ELF-1 (cell line): ENCODE results near the gene KCNG1.
"Not testable (repeated sequence)": the region's sequence is repeated elsewhere in the genome, so short reads cannot be mapped to it uniquely, and the experiment has no call there.

Source experiments
- DNase-seq: peaks from one replicate; pipeline ENCODE4 v3.0.0-alpha.2; 2016; ENCODE audit warnings: low read depth, low spot score

KCNG1 gene

GRCh38 chr20:51022803-51023616 is at the start of gene KCNG1:
Gene KCNG1 (minus strand): TSS chr20:51023107. CDS start chr20:51010338, 12,769 bp downstream.
- peak; percentile 76 for DNase-seq

GRCh38 chr20:51070621-51071020 is 47.7 kb upstream of the KCNG1 start:
- DNase-seq: no peak

GRCh38 chr20:51067792-51068191 is 44.9 kb upstream of the KCNG1 start:
- DNase-seq: no peak

- no peak for DNase-seq
Measured at GRCh38 chr20:51065615-51066014, 42.7 kb upstream of the KCNG1 start.

- DNase-seq: no peak
Measured at GRCh38 chr20:51064137-51064536, 41.2 kb upstream of the KCNG1 start.

GRCh38 chr20:51062065-51062464 is 39.2 kb upstream of the KCNG1 start:
- no peak for DNase-seq

- no peak for DNase-seq
Measured at GRCh38 chr20:51061418-51062045, 38.6 kb upstream of the KCNG1 start.

GRCh38 chr20:51060301-51060700 is 37.4 kb upstream of the KCNG1 start:
- DNase-seq: no peak

GRCh38 chr20:51059862-51060261 is 37.0 kb upstream of the KCNG1 start:
- no peak for DNase-seq

GRCh38 chr20:51058017-51058416 is 35.1 kb upstream of the KCNG1 start:
- DNase-seq: no peak

GRCh38 chr20:51054233-51054632 is 31.3 kb upstream of the KCNG1 start:
- no peak for DNase-seq

GRCh38 chr20:51050531-51051075 is 27.7 kb upstream of the KCNG1 start:
- DNase-seq: peak; percentile 67

GRCh38 chr20:51046021-51046985 is 23.4 kb upstream of the KCNG1 start:
- DNase-seq: no peak

GRCh38 chr20:51045492-51045891 is 22.6 kb upstream of the KCNG1 start:
- not testable (repeated sequence) for DNase-seq

GRCh38 chr20:51044796-51045195 is 21.9 kb upstream of the KCNG1 start:
- no peak for DNase-seq

GRCh38 chr20:51043811-51044210 is 20.9 kb upstream of the KCNG1 start:
- no peak for DNase-seq

GRCh38 chr20:51042657-51043247 is 19.8 kb upstream of the KCNG1 start:
- peak; percentile 55 for DNase-seq

- DNase-seq: peak; percentile 64
Measured at GRCh38 chr20:51042064-51042463, 19.2 kb upstream of the KCNG1 start.

- no peak for DNase-seq
Measured at GRCh38 chr20:51037532-51038115, 14.7 kb upstream of the KCNG1 start.

GRCh38 chr20:51036827-51037531 is 14.1 kb upstream of the KCNG1 start:
- DNase-seq: no peak
